NB4 (cell line): Measurements from ENCODE around the gene EPHA6.
"Not testable (repeated sequence)": the region's sequence is repeated elsewhere in the genome, so short reads cannot be mapped to it uniquely, and the experiment has no call there.

Experiments
- DNase-seq: peaks from one replicate; pipeline ENCODE4 v3.0.0; 2010; ENCODE audit warnings: low read depth
- H3K4me3 ChIP-seq: one replicate; pipeline ENCODE4 v1.5.1; 2011; ENCODE audit warnings: mild to moderate bottlenecking, low read depth, low read length, moderate library complexity
- MYC ChIP-seq: IDR thresholded peaks from 2 replicates; pipeline ENCODE4 v1.6.1; 2011; ENCODE audit warnings: low read depth, low read length
- POLR2A ChIP-seq: IDR thresholded peaks from 2 replicates; pipeline ENCODE4 v1.6.1; 2011; ENCODE audit warnings: mild to moderate bottlenecking; ENCODE audit not compliant: insufficient read length; ENCODE audit errors: extremely low read depth
- TF ChIP-seq, protein P1 (sequence below): IDR thresholded peaks from one replicate; pipeline ENCODE4 v1.5.1; 2012; ENCODE audit warnings: low read depth, low read length
- TF ChIP-seq, protein P2 (sequence below): IDR thresholded peaks from 2 replicates; pipeline ENCODE4 v1.6.1; 2011; ENCODE audit warnings: low read depth, low read length

The EPHA6 gene

GRCh38 chr3:96931119-96931862, 116.9 kb downstream of the EPHA6 start:
- H3K4me3 ChIP-seq: no peak overlapping the region
- DNase-seq: no peak
- TF ChIP-seq, protein P1, sequence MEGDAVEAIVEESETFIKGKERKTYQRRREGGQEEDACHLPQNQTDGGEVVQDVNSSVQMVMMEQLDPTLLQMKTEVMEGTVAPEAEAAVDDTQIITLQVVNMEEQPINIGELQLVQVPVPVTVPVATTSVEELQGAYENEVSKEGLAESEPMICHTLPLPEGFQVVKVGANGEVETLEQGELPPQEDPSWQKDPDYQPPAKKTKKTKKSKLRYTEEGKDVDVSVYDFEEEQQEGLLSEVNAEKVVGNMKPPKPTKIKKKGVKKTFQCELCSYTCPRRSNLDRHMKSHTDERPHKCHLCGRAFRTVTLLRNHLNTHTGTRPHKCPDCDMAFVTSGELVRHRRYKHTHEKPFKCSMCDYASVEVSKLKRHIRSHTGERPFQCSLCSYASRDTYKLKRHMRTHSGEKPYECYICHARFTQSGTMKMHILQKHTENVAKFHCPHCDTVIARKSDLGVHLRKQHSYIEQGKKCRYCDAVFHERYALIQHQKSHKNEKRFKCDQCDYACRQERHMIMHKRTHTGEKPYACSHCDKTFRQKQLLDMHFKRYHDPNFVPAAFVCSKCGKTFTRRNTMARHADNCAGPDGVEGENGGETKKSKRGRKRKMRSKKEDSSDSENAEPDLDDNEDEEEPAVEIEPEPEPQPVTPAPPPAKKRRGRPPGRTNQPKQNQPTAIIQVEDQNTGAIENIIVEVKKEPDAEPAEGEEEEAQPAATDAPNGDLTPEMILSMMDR: no peak
- TF ChIP-seq POLR2A (no peak), MYC (no peak)
- TF ChIP-seq, protein P2, sequence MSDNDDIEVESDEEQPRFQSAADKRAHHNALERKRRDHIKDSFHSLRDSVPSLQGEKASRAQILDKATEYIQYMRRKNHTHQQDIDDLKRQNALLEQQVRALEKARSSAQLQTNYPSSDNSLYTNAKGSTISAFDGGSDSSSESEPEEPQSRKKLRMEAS: no peak

DNA sequence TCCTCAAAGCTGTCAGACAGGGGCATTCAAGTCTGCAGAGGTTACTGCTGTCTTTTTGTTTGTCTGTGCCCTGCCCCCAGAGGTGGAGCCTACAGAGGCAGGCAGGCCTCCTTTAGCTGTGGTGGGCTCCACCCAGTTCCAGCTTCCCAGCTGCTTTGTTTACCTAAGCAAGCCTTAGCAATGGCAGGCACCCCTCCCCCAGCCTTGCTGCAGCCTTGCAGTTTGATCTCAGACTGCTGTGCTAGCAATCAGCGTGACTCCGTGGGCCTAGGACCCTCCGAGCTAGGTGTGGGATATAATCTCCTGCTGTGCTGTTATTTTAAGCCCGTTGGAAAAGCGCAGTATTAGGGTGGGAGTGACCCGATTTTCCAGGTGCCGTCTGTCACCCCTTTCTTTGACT, 127.7 kb downstream of the EPHA6 start:
- not testable (repeated sequence) for DNase-seq, H3K4me3 ChIP-seq

GRCh38 chr3:96958856-96959255, 144.5 kb downstream of the EPHA6 start:
- H3K4me3 ChIP-seq: no peak overlapping the region
- no peak for TF ChIP-seq POLR2A
- no peak for DNase-seq

GRCh38 chr3:96959474-96959873, 145.1 kb downstream of the EPHA6 start:
- no peak overlapping the region for H3K4me3 ChIP-seq
- no peak for DNase-seq
- TF ChIP-seq, protein P1: no peak
- no peak for TF ChIP-seq MYC
- TF ChIP-seq, protein P2: no peak
- no peak for TF ChIP-seq POLR2A

- TF ChIP-seq, protein P1: no peak
- no peak for TF ChIP-seq POLR2A
- no peak for TF ChIP-seq MYC
- TF ChIP-seq, protein P2: no peak
- DNase-seq: no peak
- H3K4me3 ChIP-seq: no peak overlapping the region
Measured at GRCh38 chr3:96959901-96960641, 145.7 kb downstream of the EPHA6 start.

DNA sequence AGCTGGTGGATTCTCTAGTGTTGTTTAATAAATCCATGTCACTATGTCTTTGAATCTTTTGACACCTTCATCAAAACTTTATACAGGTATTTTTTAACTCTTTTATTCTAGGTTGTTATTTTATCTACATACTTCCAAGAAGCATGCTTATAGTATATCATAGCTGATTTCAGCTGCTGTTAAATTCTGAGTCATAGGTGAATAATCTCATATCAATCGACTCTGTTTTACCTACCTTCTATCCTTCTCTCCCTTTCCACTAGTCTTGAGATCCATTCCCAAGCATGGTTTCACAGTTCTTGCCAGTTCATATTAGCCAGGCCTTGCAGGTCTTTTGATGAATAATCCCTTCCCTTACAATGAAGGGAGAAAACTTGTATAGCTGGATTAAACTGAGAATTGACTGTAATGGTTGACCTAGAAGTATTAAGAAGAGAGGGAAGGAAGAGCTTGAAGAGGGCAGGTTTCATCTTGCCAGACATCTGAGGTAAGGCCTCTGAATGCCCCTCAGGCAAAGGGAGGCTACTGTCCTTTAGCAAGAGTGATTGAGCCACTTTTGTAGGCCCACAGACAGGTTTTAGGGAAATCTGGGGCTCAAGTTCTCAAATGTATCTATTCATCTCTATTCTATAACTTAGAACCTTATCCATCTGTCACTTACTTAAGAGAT, 146.4 kb downstream of the EPHA6 start:
- no peak for DNase-seq
- TF ChIP-seq POLR2A (no peak), MYC (no peak)
- TF ChIP-seq, protein P1: no peak
- TF ChIP-seq, protein P2: no peak
- H3K4me3 ChIP-seq: no peak overlapping the region
